Hepatocyte (in vitro differentiated cells): ENCODE measurements around the gene ENTHD1. TPM values are rescaled to one million over a fixed set of nuclear protein-coding genes. Genes with fewer than 3 reads are reported as not detected.

Experiments used
- DNase-seq: peaks from one replicate; pipeline ENCODE4 v3.0.0-alpha.2; 2016; ENCODE audit warnings: low spot score
- H2AFZ ChIP-seq: fragments of 200-600 bp; sonication (generic); 2 replicates; pipeline ENCODE4 v1.6.0; 2016; ENCODE audit warnings: antibody characterized with exemption, mild to moderate bottlenecking
- H3K27ac ChIP-seq: fragments of 200-600 bp; sonication (generic); 2 replicates; pipeline ENCODE4 v1.5.1; 2016; ENCODE audit warnings: mild to moderate bottlenecking
- H3K27me3 ChIP-seq: fragments of 200-600 bp; sonication (generic); 2 replicates; pipeline ENCODE4 v1.6.1; 2016
- H3K36me3 ChIP-seq: fragments of 200-600 bp; sonication (generic); replicated peaks from 2 replicates; pipeline ENCODE4 v1.5.1; 2016; ENCODE audit warnings: low read depth; ENCODE audit not compliant: insufficient read depth
- H3K4me1 ChIP-seq: fragments of 200-600 bp; sonication (generic); 2 replicates; pipeline ENCODE4 v1.5.1; 2016; ENCODE audit warnings: mild to moderate bottlenecking, moderate library complexity; ENCODE audit not compliant: insufficient read depth
- H3K4me2 ChIP-seq: fragments of 200-600 bp; sonication (generic); 2 replicates; pipeline ENCODE4 v1.6.0; 2016
- H3K4me3 ChIP-seq: fragments of 200-600 bp; sonication (generic); 2 replicates; pipeline ENCODE4 v1.5.1; 2016; ENCODE audit warnings: mild to moderate bottlenecking
- H3K79me2 ChIP-seq: fragments of 200-600 bp; sonication (generic); 2 replicates; pipeline ENCODE4 v1.6.0; 2017; ENCODE audit warnings: mild to moderate bottlenecking
- H3K9me2 ChIP-seq: fragments of 200-600 bp; sonication (generic); replicated peaks from 2 replicates; pipeline ENCODE4 v1.6.0; 2017; ENCODE audit warnings: mild to moderate bottlenecking; ENCODE audit not compliant: insufficient read depth
- H3K9me3 ChIP-seq: fragments of 200-600 bp; sonication (generic); 2 replicates; pipeline ENCODE4 v1.5.1; 2016; ENCODE audit warnings: low read depth, mild to moderate bottlenecking
- H4K20me1 ChIP-seq: fragments of 200-600 bp; sonication (generic); 2 replicates; pipeline ENCODE4 v1.6.0; 2016; ENCODE audit warnings: mild to moderate bottlenecking; ENCODE audit not compliant: insufficient read depth, poor library complexity, severe bottlenecking
- CTCF ChIP-seq: fragments of 200-600 bp; sonication (generic); IDR thresholded peaks from 2 replicates; pipeline ENCODE4 v1.5.1; 2016; ENCODE audit warnings: antibody characterized with exemption, mild to moderate bottlenecking; ENCODE audit not compliant: poor library complexity
- EZH2 ChIP-seq: fragments of 200-600 bp; sonication (generic); IDR thresholded peaks from 2 replicates; pipeline ENCODE4 v1.6.1; 2016; ENCODE audit warnings: antibody characterized with exemption, mild to moderate bottlenecking, borderline replicate concordance
- EZH2phosphoT487 ChIP-seq: fragments of 200-600 bp; sonication (generic); IDR thresholded peaks from one replicate; pipeline ENCODE4 v1.6.1; 2018; ENCODE audit warnings: antibody characterized with exemption, mild to moderate bottlenecking, low read depth, moderate library complexity; ENCODE audit not compliant: unreplicated experiment, severe bottlenecking
- WGBS: methylation state at CpG from one replicate; pipeline ENCODE4 v1.1.6; 2016; ENCODE audit warnings: low lambda C conversion rate; ENCODE audit errors: missing lambda C conversion rate; 5-methylcytosine and 5-hydroxymethylcytosine counted together
- polyA plus RNA-seq: library from polyadenylated mRNA; unstranded; fragments of >200 nt; fragmentation: Nextera tagmentation; extraction: Ambion mirVana; gene quantifications from 2 replicates; pipeline ENCODE4 v1.2.1, GENCODE V29; 2016
- total RNA-seq: library from RNA; depleted of rRNA; stranded (reverse); fragments of >200 nt; gene quantifications from 2 replicates; pipeline ENCODE4 v1.2.3, GENCODE V29; 2014

Gene ENTHD1
- total and polyA plus RNA-seq, 2 experiments from 2014 or later, result not detected

- 85% methylated on average over 3 of the region's 3 CpGs for WGBS
- H3K27ac ChIP-seq, result no peak overlapping the region
- no peaks in the 10 kb centered on the region for H3K4me1 ChIP-seq
- H2AFZ ChIP-seq, result no peak overlapping the region
- no peak for DNase-seq
- no peaks in the 10 kb centered on the region for H4K20me1 ChIP-seq
- no peak overlapping the region for H3K4me3 ChIP-seq
- H3K27me3 ChIP-seq, result peaks cover 3% of the 10 kb centered on the region
- no peak for TF ChIP-seq EZH2phosphoT487
- no peak for TF ChIP-seq EZH2
- no peak for TF ChIP-seq CTCF
- H3K9me3 ChIP-seq, result no peaks in the 10 kb centered on the region
- no peaks in the 10 kb centered on the region for H3K36me3 ChIP-seq
- no peaks in the 10 kb centered on the region for H3K9me2 ChIP-seq
- no peaks in the 10 kb centered on the region for H3K79me2 ChIP-seq
- no peak overlapping the region for H3K4me2 ChIP-seq
These were observed 48.0 kb downstream of the ENTHD1 start for GRCh38 chr22:39845529-39845928.

- H4K20me1 ChIP-seq, result no peaks in the 10 kb centered on the region
- H3K27me3 ChIP-seq, result peaks cover 12% of the 10 kb centered on the region
- no peaks in the 10 kb centered on the region for H3K4me1 ChIP-seq
- no peaks in the 10 kb centered on the region for H3K9me2 ChIP-seq
- 96% methylated on average over 5 of the region's 5 CpGs for WGBS
- H3K9me3 ChIP-seq, result no peaks in the 10 kb centered on the region
- H3K4me3 ChIP-seq, result no peak overlapping the region
- no peaks in the 10 kb centered on the region for H3K79me2 ChIP-seq
- TF ChIP-seq EZH2phosphoT487 (no peak), EZH2 (no peak), CTCF (no peak)
- H2AFZ ChIP-seq, result no peak overlapping the region
- no peak overlapping the region for H3K27ac ChIP-seq
- no peak overlapping the region for H3K4me2 ChIP-seq
- DNase-seq, result no peak
- no peaks in the 10 kb centered on the region for H3K36me3 ChIP-seq
These were observed 53.5 kb downstream of the ENTHD1 start for GRCh38 chr22:39839917-39840510.

GRCh38 chr22:39839204-39839603 lies 54.4 kb downstream of the ENTHD1 start:
- Histone ChIP-seq H3K4me3 (no peak overlapping the region), H3K79me2 (no peaks in the 10 kb centered on the region), H3K9me3 (no peaks in the 10 kb centered on the region), H4K20me1 (no peaks in the 10 kb centered on the region), H2AFZ (no peak overlapping the region), H3K36me3 (no peaks in the 10 kb centered on the region), H3K27ac (no peak overlapping the region), H3K9me2 (no peaks in the 10 kb centered on the region), H3K27me3 (peaks cover 17% of the 10 kb centered on the region), H3K4me2 (no peak overlapping the region), H3K4me1 (no peaks in the 10 kb centered on the region)
- 78% methylated on average over 5 of the region's 5 CpGs for WGBS
- no peak for DNase-seq
- TF ChIP-seq CTCF, result no peak
- TF ChIP-seq EZH2, result no peak
- no peak for TF ChIP-seq EZH2phosphoT487

- H3K79me2 ChIP-seq, result no peaks in the 10 kb centered on the region
- no peak overlapping the region for H2AFZ ChIP-seq
- no peaks in the 10 kb centered on the region for H3K9me3 ChIP-seq
- no peaks in the 10 kb centered on the region for H3K36me3 ChIP-seq
- no peaks in the 10 kb centered on the region for H3K4me1 ChIP-seq
- H4K20me1 ChIP-seq, result no peaks in the 10 kb centered on the region
- DNase-seq, result no peak
- no peaks in the 10 kb centered on the region for H3K9me2 ChIP-seq
- H3K27ac ChIP-seq, result no peak overlapping the region
- no peak overlapping the region for H3K4me2 ChIP-seq
- no peak for TF ChIP-seq EZH2phosphoT487
- no peak for TF ChIP-seq CTCF
- no peak for TF ChIP-seq EZH2
- 85% methylated on average over 2 of the region's 2 CpGs for WGBS
- H3K27me3 ChIP-seq, result peaks cover 13% of the 10 kb centered on the region
- H3K4me3 ChIP-seq, result no peak overlapping the region
These were observed 60.0 kb downstream of the ENTHD1 start for GRCh38 chr22:39833610-39834009.
